Fibroblast of the aortic adventitia (primary cell): ENCODE data around the gene TAF1D. TPM values are rescaled to one million over a fixed set of nuclear protein-coding genes. Genes with fewer than 3 reads are reported as not detected.

Experiments
- DNase-seq: peaks from one replicate; pipeline ENCODE4 v3.0.0-alpha.2; 2010; ENCODE audit warnings: low read depth
- H3K4me3 ChIP-seq: 2 replicates; pipeline ENCODE4 v1.5.1; 2011; ENCODE audit warnings: low read depth, mild to moderate bottlenecking, control low read depth, low read length, moderate library complexity
- total RNA-seq: library from RNA; depleted of rRNA; stranded (reverse); fragments of >200 nt; gene quantifications from 2 replicates; pipeline ENCODE4 v1.2.3, GENCODE V29; 2012; ENCODE audit warnings: low replicate concordance
- TF ChIP-seq, protein P1 (sequence below): IDR thresholded peaks from 2 replicates; pipeline ENCODE4 v1.5.1; 2011; ENCODE audit warnings: mild to moderate bottlenecking, low read length, control low read depth, inconsistent platforms; ENCODE audit not compliant: insufficient read depth

The TAF1D gene
- total RNA-seq, 1 donor: 233 TPM

- DNase-seq: no peak
- TF ChIP-seq, protein P1, sequence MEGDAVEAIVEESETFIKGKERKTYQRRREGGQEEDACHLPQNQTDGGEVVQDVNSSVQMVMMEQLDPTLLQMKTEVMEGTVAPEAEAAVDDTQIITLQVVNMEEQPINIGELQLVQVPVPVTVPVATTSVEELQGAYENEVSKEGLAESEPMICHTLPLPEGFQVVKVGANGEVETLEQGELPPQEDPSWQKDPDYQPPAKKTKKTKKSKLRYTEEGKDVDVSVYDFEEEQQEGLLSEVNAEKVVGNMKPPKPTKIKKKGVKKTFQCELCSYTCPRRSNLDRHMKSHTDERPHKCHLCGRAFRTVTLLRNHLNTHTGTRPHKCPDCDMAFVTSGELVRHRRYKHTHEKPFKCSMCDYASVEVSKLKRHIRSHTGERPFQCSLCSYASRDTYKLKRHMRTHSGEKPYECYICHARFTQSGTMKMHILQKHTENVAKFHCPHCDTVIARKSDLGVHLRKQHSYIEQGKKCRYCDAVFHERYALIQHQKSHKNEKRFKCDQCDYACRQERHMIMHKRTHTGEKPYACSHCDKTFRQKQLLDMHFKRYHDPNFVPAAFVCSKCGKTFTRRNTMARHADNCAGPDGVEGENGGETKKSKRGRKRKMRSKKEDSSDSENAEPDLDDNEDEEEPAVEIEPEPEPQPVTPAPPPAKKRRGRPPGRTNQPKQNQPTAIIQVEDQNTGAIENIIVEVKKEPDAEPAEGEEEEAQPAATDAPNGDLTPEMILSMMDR: no peak
- no peak overlapping the region for H3K4me3 ChIP-seq
Observed at GRCh38 chr11:93747122-93747521, 5.8 kb upstream of the TAF1D start.

- no peak for DNase-seq
- no peak overlapping the region for H3K4me3 ChIP-seq
- TF ChIP-seq, protein P1: no peak
Observed at GRCh38 chr11:93746101-93746500, 4.8 kb upstream of the TAF1D start.

- peak; percentile 53 for DNase-seq
- TF ChIP-seq, protein P1: peak; percentile 21
Observed at GRCh38 chr11:93745005-93745755, 3.9 kb upstream of the TAF1D start.

DNA sequence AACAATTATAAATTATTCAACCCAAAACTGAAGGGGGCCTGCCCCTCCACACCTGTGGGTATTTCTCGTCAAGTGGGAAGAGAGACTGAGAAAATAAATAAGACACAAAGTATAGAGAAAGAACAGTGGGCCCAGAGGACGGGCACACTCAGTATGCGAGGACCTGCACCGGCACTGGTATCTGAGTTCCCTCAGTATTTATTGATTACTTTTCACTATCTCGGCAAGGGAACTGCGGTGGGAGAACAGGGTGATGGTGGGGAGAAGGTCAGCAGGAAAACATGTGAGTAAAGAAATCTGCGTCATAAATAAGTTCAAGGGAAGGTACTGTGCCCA is 3.3 kb upstream of the TAF1D start:
- DNase-seq: no peak
- no peak overlapping the region for H3K4me3 ChIP-seq
- TF ChIP-seq, protein P1: no peak

More at GRCh38 chr11:93745005-93745755, 3.9 kb upstream of the TAF1D start:
- H3K4me3 ChIP-seq: peak overlapping the region; percentile 25

DNA sequence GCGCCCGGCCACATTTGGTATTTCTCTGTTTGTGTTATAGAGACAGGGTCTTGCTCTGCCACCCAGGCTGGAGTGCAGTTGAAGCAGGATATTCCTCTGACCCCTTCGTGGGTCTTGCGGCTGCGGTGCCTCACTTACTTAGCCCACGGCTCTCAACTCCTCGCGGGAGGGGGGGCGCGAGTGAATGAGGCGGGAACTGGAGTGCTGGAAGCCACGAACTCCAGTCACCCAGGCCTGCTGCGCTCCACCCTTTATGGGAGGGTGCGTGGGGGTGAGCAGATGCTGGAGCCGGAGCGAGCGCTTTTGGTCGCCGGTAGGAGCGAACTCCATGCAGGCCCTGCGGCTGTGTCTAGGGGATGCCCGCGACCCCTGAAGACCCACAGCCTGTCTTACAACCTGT is 2.0 kb upstream of the TAF1D start:
- TF ChIP-seq, protein P1: no peak
- H3K4me3 ChIP-seq: no peak overlapping the region

GRCh38 chr11:93741882-93742226 is 559 bp upstream of the TAF1D start:
- peak; percentile 68 for DNase-seq
- peak overlapping the region; percentile 93 for H3K4me3 ChIP-seq
- TF ChIP-seq, protein P1: no peak

More for the DNA sequence above, 2.0 kb upstream of the TAF1D start:
- no peak for DNase-seq

DNA sequence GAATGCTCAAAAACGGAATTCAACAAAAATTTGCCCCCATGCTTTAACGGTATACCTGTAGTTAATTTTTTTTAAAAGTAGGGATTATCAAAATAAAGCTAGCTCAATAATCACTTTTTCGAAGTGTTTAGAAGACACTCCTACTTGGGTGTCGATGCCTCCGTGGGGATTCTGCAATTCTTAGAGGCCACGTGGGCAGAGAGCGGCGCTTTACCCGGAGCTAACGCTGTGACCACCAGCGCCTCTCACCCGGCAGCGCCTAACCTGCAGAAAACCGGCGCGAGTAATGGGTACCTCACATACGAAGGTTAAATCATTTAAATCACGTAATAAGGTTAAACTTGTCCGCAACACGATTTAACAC is 583 bp downstream of the TAF1D start:
- TF ChIP-seq, protein P1: peak; percentile 14
- peak; percentile 69 for DNase-seq
- H3K4me3 ChIP-seq: peak overlapping the region; percentile 93
